Upper lobe of left lung (tissue), 4 donors: Measurements from ENCODE around the gene EXOC8.

Experiments
- CTCF ChIP-seq, 6 experiments: fragments of 450-650 bp in 4 of 6; fragments of 200-600 bp in 2 of 6; sonication (generic) in 2 of 6; IDR thresholded peaks; one replicate each; pipeline ENCODE4 v1.5.1; 2016 to 2019; ENCODE audit warnings: antibody characterized with exemption in 6 of 6
- EP300 ChIP-seq, 4 donors: sonication (generic); formaldehyde crosslinking; IDR thresholded peaks; one replicate each; pipeline ENCODE4 v1.5.1; 2017; ENCODE audit warnings: antibody characterized with exemption in 4 of 4, control low read depth in 2 of 4
- POLR2AphosphoS5 ChIP-seq, 2 donors: sonication (generic); formaldehyde crosslinking; IDR thresholded peaks; one replicate each; pipeline ENCODE4 v1.5.1; 2017; ENCODE audit warnings: antibody characterized with exemption in 2 of 2

- no peak for TF ChIP-seq CTCF (IDR thresholded peaks at IDR 0.05)
- no peak for TF ChIP-seq POLR2AphosphoS5 (IDR thresholded peaks at IDR 0.05)
- no peak for TF ChIP-seq EP300 (IDR thresholded peaks at IDR 0.05)
Measured at GRCh38 chr1:231340328-231341013, 2.8 kb upstream of the EXOC8 start.
